ENCODE results near the gene FLT1.

Gene FLT1

GRCh38 chr13:28380319-28380718 is 114.6 kb downstream of the FLT1 start:
- H3K9me3 ChIP-seq (ENCODE audit: control insufficient read depth, insufficient read depth, low read length) = no peaks in the 10 kb centered on the region

GRCh38 chr13:28379371-28380083 is 115.4 kb downstream of the FLT1 start:
- H3K4me3 ChIP-seq (ENCODE audit: low read length) = no peak overlapping the region
- TF ChIP-seq EZH2phosphoT487 (IDR thresholded peaks at IDR 0.05; ENCODE audit: borderline replicate concordance, low read length) (no peak), CTCF (IDR thresholded peaks at IDR 0.05; ENCODE audit: low read depth, low read length, poor library complexity, severe bottlenecking) (no peak)
- H3F3A ChIP-seq (ENCODE audit: control insufficient read depth, insufficient read depth) = no peaks in the 10 kb centered on the region
- H3K9me2 ChIP-seq (replicated peaks; ENCODE audit: control insufficient read depth, low read length) = no peaks in the 10 kb centered on the region
- H3K4me2 ChIP-seq (ENCODE audit: low read length) = no peak overlapping the region
- H3K27ac ChIP-seq (ENCODE audit: low read depth, low read length) = no peak overlapping the region
- H3K36me3 ChIP-seq (ENCODE audit: control insufficient read depth, low read length) = no peaks in the 10 kb centered on the region
- H3K27me3 ChIP-seq (ENCODE audit: control insufficient read depth, low read length) = no peaks in the 10 kb centered on the region
- H3K9me3 ChIP-seq (ENCODE audit: control insufficient read depth, insufficient read depth, low read length) = no peaks in the 10 kb centered on the region
- no peaks in the 10 kb centered on the region for H3K79me2 ChIP-seq (ENCODE audit: control insufficient read depth, low read length)
- no peaks in the 10 kb centered on the region for H3K4me1 ChIP-seq (ENCODE audit: control insufficient read depth, low read length)
- H4K20me1 ChIP-seq (ENCODE audit: control insufficient read depth, insufficient read depth, low read depth, low read length) = no peaks in the 10 kb centered on the region

More at GRCh38 chr13:28380319-28380718, 114.6 kb downstream of the FLT1 start:
- TF ChIP-seq CTCF (IDR thresholded peaks at IDR 0.05; ENCODE audit: low read depth, low read length, poor library complexity, severe bottlenecking) (no peak), EZH2phosphoT487 (IDR thresholded peaks at IDR 0.05; ENCODE audit: borderline replicate concordance, low read length) (no peak)
- Histone ChIP-seq H4K20me1 (ENCODE audit: control insufficient read depth, insufficient read depth, low read depth, low read length) (no peaks in the 10 kb centered on the region), H3K79me2 (ENCODE audit: control insufficient read depth, low read length) (no peaks in the 10 kb centered on the region), H3K36me3 (ENCODE audit: control insufficient read depth, low read length) (no peaks in the 10 kb centered on the region), H3K4me2 (ENCODE audit: low read length) (no peak overlapping the region), H3K9me2 (replicated peaks; ENCODE audit: control insufficient read depth, low read length) (no peaks in the 10 kb centered on the region), H3F3A (ENCODE audit: control insufficient read depth, insufficient read depth) (no peaks in the 10 kb centered on the region), H3K27ac (ENCODE audit: low read depth, low read length) (no peak overlapping the region), H3K27me3 (ENCODE audit: control insufficient read depth, low read length) (peaks cover 4% of the 10 kb centered on the region), H3K4me1 (ENCODE audit: control insufficient read depth, low read length) (0 out of 2 replicates have a peak, but pooled peaks cover 3% of the 10 kb centered on the region), H3K4me3 (ENCODE audit: low read length) (no peak overlapping the region)

- Histone ChIP-seq H3F3A (ENCODE audit: control insufficient read depth, insufficient read depth) (no peaks in the 10 kb centered on the region), H3K9me2 (replicated peaks; ENCODE audit: control insufficient read depth, low read length) (no peaks in the 10 kb centered on the region), H4K20me1 (ENCODE audit: control insufficient read depth, insufficient read depth, low read depth, low read length) (no peaks in the 10 kb centered on the region), H3K36me3 (ENCODE audit: control insufficient read depth, low read length) (no peaks in the 10 kb centered on the region), H3K27me3 (ENCODE audit: control insufficient read depth, low read length) (no peaks in the 10 kb centered on the region), H3K4me2 (ENCODE audit: low read length) (no peak overlapping the region), H3K4me1 (ENCODE audit: control insufficient read depth, low read length) (no peaks in the 10 kb centered on the region), H3K79me2 (ENCODE audit: control insufficient read depth, low read length) (no peaks in the 10 kb centered on the region), H3K27ac (ENCODE audit: low read depth, low read length) (no peak overlapping the region), H3K9me3 (ENCODE audit: control insufficient read depth, insufficient read depth, low read length) (no peaks in the 10 kb centered on the region), H3K4me3 (ENCODE audit: low read length) (no peak overlapping the region)
- no peak for TF ChIP-seq CTCF (IDR thresholded peaks at IDR 0.05; ENCODE audit: low read depth, low read length, poor library complexity, severe bottlenecking)
- no peak for TF ChIP-seq EZH2phosphoT487 (IDR thresholded peaks at IDR 0.05; ENCODE audit: borderline replicate concordance, low read length)
These were observed 118.3 kb downstream of the FLT1 start for GRCh38 chr13:28376604-28377003.

All from DOHH2 (cell line).